A549 (cell line): ENCODE results near the gene ARFRP1. TPM values are rescaled to one million over a fixed set of nuclear protein-coding genes. Genes with fewer than 3 reads are reported as not detected.

Experiments
- ATAC-seq, 2 experiments: fragments of 200-7000 bp in 1 of 2; fragments of >200 bp in 1 of 2; cut with Nextera tagmentation in 1 of 2; cut with Tn5 transposase in 1 of 2; 3 replicates each; pipeline versions ENCODE4 v1.8.0 to v1.9.1; 2018 to 2020; ENCODE audit warnings: mild to moderate bottlenecking in 1 of 2, moderate library complexity in 1 of 2
- CTCF ChIA-PET: fragments of 300-600 bp; sonication (Branson Sonifier 250); formaldehyde crosslinking; extraction: SDS; loops from one replicate; lab custom pipeline; 2021; ENCODE audit warnings: antibody characterized with exemption, inconsistent platforms; lab: Yijun Ruan, JAX
- POLR2A ChIA-PET: fragments of 350-600 bp; formaldehyde crosslinking; extraction: SDS; loops from one replicate; lab custom pipeline; 2021; ENCODE audit warnings: antibody characterized with exemption, inconsistent platforms; lab: Yijun Ruan, JAX
- DNase-seq, 2 experiments: peaks; one replicate each; pipeline versions ENCODE4 v3.0.0 to v3.0.0-alpha.2; 2011 to 2016; ENCODE audit warnings: low read depth in 1 of 2, low spot score in 1 of 2
- FAIRE-seq: peaks from 2 replicates; lab custom pipeline; 2011; peaks lifted over from hg19 to GRCh38; lab: Jason Lieb, UNC
- H3K27ac ChIP-seq, 2 experiments: fragments of >200 bp; sonication (Bioruptor Twin); formaldehyde crosslinking; 3 replicates each; pipeline ENCODE4 v1.5.1; 2016 to 2017
- H3K4me1 ChIP-seq: fragments of >200 bp; sonication (Bioruptor Twin); formaldehyde crosslinking; 3 replicates; pipeline ENCODE4 v1.6.1; 2016
- H3K4me2 ChIP-seq: fragments of >200 bp; sonication (Bioruptor Twin); formaldehyde crosslinking; 3 replicates; pipeline ENCODE4 v1.6.1; 2016
- H3K4me3 ChIP-seq: fragments of >200 bp; sonication (Bioruptor Twin); formaldehyde crosslinking; 3 replicates; pipeline ENCODE4 v1.5.1; 2016
- H3K9me3 ChIP-seq: fragments of >200 bp; sonication (Bioruptor Twin); formaldehyde crosslinking; 3 replicates; pipeline ENCODE4 v1.6.1; 2016
- CBX8 ChIP-seq: fragments of 200-600 bp; sonication (generic); IDR thresholded peaks from 2 replicates; pipeline ENCODE4 v1.6.1; 2016
- CHD2 ChIP-seq: fragments of 150-350 bp; IDR thresholded peaks from 2 replicates; pipeline ENCODE4 v1.6.1; 2014; ENCODE audit warnings: low read length; ENCODE audit not compliant: partially characterized antibody
- EHMT2 ChIP-seq: fragments of 200-600 bp; sonication (generic); IDR thresholded peaks from 2 replicates; pipeline ENCODE4 v1.6.1; 2016; ENCODE audit warnings: antibody characterized with exemption, low read depth, mild to moderate bottlenecking, moderate library complexity
- FOSL2 ChIP-seq, 2 experiments: fragments of 450-650 bp in 1 of 2; fragments of >200 bp in 1 of 2; sonication (Bioruptor Twin) in 1 of 2; formaldehyde crosslinking; IDR thresholded peaks; 2 replicates each; pipeline versions ENCODE4 v1.5.0 to v1.6.1; 2016 to 2020; ENCODE audit warnings: mild to moderate bottlenecking in 1 of 2, moderate library complexity in 1 of 2
- GATA3 ChIP-seq: IDR thresholded peaks from 2 replicates; pipeline ENCODE4 v1.6.1; 2012; ENCODE audit warnings: borderline replicate concordance
- HDAC2 ChIP-seq: fragments of 200-600 bp; sonication (generic); IDR thresholded peaks from 2 replicates; pipeline ENCODE4 v1.6.1; 2016
- HEYL ChIP-seq: fragments of 250-450 bp; sonication (Bioruptor Pico); IDR thresholded peaks from 2 replicates; pipeline ENCODE4 v1.8.0; 2021; ENCODE audit warnings: mild to moderate bottlenecking, moderate library complexity
- HOXB5 ChIP-seq: fragments of 250-450 bp; sonication (Bioruptor Pico); IDR thresholded peaks from 2 replicates; pipeline ENCODE4 v1.5.0; 2020; ENCODE audit warnings: mild to moderate bottlenecking, moderate library complexity
- JUNB ChIP-seq: fragments of >200 bp; sonication (Bioruptor Twin); formaldehyde crosslinking; IDR thresholded peaks from 2 replicates; pipeline ENCODE4 v1.6.1; 2016
- MYC ChIP-seq: IDR thresholded peaks from 2 replicates; pipeline ENCODE4 v1.6.1; 2012; ENCODE audit warnings: mild to moderate bottlenecking, inconsistent platforms, low read length, improper control_type of control experiment, borderline replicate concordance
- NFE2L2 ChIP-seq: fragments of 150-350 bp; conservative IDR thresholded peaks from 2 replicates; pipeline ENCODE4 v1.6.1; 2014; ENCODE audit warnings: low read length
- PHF8 ChIP-seq: fragments of 200-600 bp; sonication (generic); IDR thresholded peaks from 2 replicates; pipeline ENCODE4 v1.6.1; 2016; ENCODE audit warnings: low read depth, mild to moderate bottlenecking, antibody characterized with exemption, moderate library complexity, borderline replicate concordance
- POLR2A ChIP-seq: IDR thresholded peaks from 2 replicates; pipeline ENCODE4 v1.6.1; 2012; ENCODE audit warnings: mild to moderate bottlenecking, low read length
- POLR2AphosphoS2 ChIP-seq: conservative IDR thresholded peaks from 2 replicates; pipeline ENCODE4 v1.6.1; 2012; ENCODE audit warnings: low read length, improper control_type of control experiment, inconsistent platforms
- RAD21 ChIP-seq, 2 experiments: fragments of >200 bp in 1 of 2; sonication (Bioruptor Twin) in 1 of 2; formaldehyde crosslinking in 1 of 2; IDR thresholded peaks in 1 of 2; conservative IDR thresholded peaks in 1 of 2; 2 replicates in 1 of 2; 3 replicates in 1 of 2; pipeline ENCODE4 v1.6.1; 2012 to 2018; ENCODE audit warnings: inconsistent platforms in 1 of 2
- RARB ChIP-seq: fragments of 250-450 bp; sonication (Bioruptor Pico); IDR thresholded peaks from 2 replicates; pipeline ENCODE4 v1.8.0; 2021; ENCODE audit warnings: mild to moderate bottlenecking, moderate library complexity
- RCOR1 ChIP-seq: fragments of 150-350 bp; IDR thresholded peaks from 2 replicates; pipeline ENCODE4 v1.6.1; 2014; ENCODE audit warnings: antibody characterized with exemption, low read length, low read depth
- RNF2 ChIP-seq: fragments of 200-600 bp; sonication (generic); IDR thresholded peaks from 2 replicates; pipeline ENCODE4 v1.6.1; 2016; ENCODE audit warnings: low read depth, mild to moderate bottlenecking, antibody characterized with exemption, moderate library complexity, borderline replicate concordance
- SMC3 ChIP-seq: fragments of >200 bp; sonication (Bioruptor Twin); formaldehyde crosslinking; IDR thresholded peaks from 3 replicates; pipeline ENCODE4 v1.6.1; 2018; ENCODE audit warnings: inconsistent platforms
- ZC3H11A ChIP-seq: fragments of 450-650 bp; IDR thresholded peaks from 2 replicates; pipeline ENCODE4 v1.6.1; 2014; ENCODE audit warnings: antibody characterized with exemption, mild to moderate bottlenecking
- ZSCAN20 ChIP-seq: fragments of 250-450 bp; sonication (Bioruptor Pico); IDR thresholded peaks from 2 replicates; pipeline ENCODE4 v1.8.0; 2022; ENCODE audit warnings: mild to moderate bottlenecking, moderate library complexity
- WGBS: methylation state at CpG from one replicate; pipeline ENCODE4 v1.1.6; 2017; ENCODE audit errors: missing lambda C conversion rate; 5-methylcytosine and 5-hydroxymethylcytosine counted together
- polyA plus RNA-seq, 4 experiments: library from polyadenylated mRNA; depleted of rRNA in 3 of 4; stranded (reverse); fragments of >200 nt; fragmentation: RNase III in 1 of 4; extraction: RNeasy Plus Mini Kit Qiagen cat#74134 plus additional on column Dnase treatment in 1 of 4; gene quantifications; 2 replicates in 3 of 4; 3 replicates in 1 of 4; pipeline ENCODE4 v1.2.3, GENCODE V29; 2011 to 2017
- TF ChIP-seq, protein P1 (sequence below): fragments of 250-450 bp; sonication (Bioruptor Pico); IDR thresholded peaks from 2 replicates; pipeline ENCODE4 v1.5.0; 2021; ENCODE audit warnings: mild to moderate bottlenecking, moderate library complexity, borderline replicate concordance
- TF ChIP-seq, protein P2 (sequence below): IDR thresholded peaks from 2 replicates; pipeline ENCODE4 v1.6.1; 2012; ENCODE audit warnings: low read depth, borderline replicate concordance
- TF ChIP-seq, protein P3 (sequence below): fragments of 250-450 bp; sonication (Bioruptor Pico); IDR thresholded peaks from 2 replicates; pipeline ENCODE4 v1.5.0; 2020; ENCODE audit warnings: low read depth, mild to moderate bottlenecking, moderate library complexity
- TF ChIP-seq, protein P4 (sequence below): IDR thresholded peaks from 2 replicates; pipeline ENCODE4 v1.6.1; 2012
- TF ChIP-seq, protein P5 (sequence below): fragments of 450-650 bp; IDR thresholded peaks from 2 replicates; pipeline ENCODE4 v1.6.1; 2014; ENCODE audit warnings: antibody characterized with exemption
- TF ChIP-seq, protein P6 (sequence below): IDR thresholded peaks from 2 replicates; pipeline ENCODE4 v1.6.1; 2012

The ARFRP1 gene
- polyA plus RNA-seq, 2 of the 4 experiments (the other 2 are of a cell fraction) = 25.1 to 29.7 TPM

DNA sequence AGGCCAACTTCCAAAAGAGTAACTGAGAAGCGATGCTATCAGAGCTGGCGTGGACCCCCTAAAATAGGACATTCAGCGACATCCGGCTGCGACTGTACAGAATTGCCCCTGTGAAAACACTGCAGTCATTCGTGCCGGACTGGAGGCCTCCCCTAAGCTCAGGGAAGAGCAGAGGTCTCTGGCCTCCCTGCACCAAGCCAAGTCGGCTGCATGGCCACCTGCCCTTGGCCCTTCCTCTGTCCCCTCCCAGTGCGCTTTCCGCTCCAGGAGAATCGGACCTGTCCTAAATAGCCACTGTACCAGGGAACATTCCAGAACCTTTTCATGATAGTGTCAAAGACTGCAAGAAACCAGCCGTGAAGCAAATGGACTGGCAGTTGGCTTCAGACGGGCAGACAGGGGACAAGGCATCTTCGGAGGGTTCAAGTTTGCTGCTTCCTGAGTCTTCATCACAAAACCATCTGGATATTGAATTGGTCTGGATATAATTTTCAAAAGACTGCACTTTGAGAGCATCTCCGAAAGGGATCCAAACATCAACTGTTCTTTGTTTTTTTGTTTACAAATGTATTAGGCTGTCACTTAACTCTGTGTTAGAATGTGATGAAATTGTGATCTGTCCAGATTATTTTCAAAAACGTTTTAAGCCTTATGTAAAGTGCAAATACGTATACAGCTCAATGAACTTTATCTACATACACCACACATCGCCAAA, 48.3 kb upstream of the ARFRP1 start:
- POLR2A ChIA-PET = no interaction called here
- no peaks in the 10 kb centered on the region for H3K4me1 ChIP-seq
- CTCF ChIA-PET = interaction anchor here (1.1 kb wide), 1 partner anchor 45 kb away, joined by 3 read pairs; no protein-coding TSS in a partner anchor
- TF ChIP-seq RNF2 (no peak), FOSL2 (IDR thresholded peaks at IDR 0.05) (no peak), FOSL2 (CRISPR knock-in tag; IDR thresholded peaks at IDR 0.05) (no peak), MYC (no peak), ZSCAN20 (CRISPR knock-in tag) (no peak), RCOR1 (no peak), JUNB (no peak), CHD2 (no peak), PHF8 (no peak)
- TF ChIP-seq, protein P1, sequence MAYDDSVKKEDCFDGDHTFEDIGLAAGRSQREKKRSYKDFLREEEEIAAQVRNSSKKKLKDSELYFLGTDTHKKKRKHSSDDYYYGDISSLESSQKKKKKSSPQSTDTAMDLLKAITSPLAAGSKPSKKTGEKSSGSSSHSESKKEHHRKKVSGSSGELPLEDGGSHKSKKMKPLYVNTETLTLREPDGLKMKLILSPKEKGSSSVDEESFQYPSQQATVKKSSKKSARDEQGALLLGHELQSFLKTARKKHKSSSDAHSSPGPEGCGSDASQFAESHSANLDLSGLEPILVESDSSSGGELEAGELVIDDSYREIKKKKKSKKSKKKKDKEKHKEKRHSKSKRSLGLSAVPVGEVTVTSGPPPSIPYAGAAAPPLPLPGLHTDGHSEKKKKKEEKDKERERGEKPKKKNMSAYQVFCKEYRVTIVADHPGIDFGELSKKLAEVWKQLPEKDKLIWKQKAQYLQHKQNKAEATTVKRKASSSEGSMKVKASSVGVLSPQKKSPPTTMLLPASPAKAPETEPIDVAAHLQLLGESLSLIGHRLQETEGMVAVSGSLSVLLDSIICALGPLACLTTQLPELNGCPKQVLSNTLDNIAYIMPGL = no peak
- WGBS = 71% methylated on average over 17 of the region's 18 CpGs
- no peak for FAIRE-seq
- H3K9me3 ChIP-seq = no peaks in the 10 kb centered on the region
- ATAC-seq = no peak
- no peak overlapping the region for H3K27ac ChIP-seq
- DNase-seq = no peak
- H3K4me3 ChIP-seq = no peak overlapping the region
- H3K4me2 ChIP-seq = no peak overlapping the region

DNA sequence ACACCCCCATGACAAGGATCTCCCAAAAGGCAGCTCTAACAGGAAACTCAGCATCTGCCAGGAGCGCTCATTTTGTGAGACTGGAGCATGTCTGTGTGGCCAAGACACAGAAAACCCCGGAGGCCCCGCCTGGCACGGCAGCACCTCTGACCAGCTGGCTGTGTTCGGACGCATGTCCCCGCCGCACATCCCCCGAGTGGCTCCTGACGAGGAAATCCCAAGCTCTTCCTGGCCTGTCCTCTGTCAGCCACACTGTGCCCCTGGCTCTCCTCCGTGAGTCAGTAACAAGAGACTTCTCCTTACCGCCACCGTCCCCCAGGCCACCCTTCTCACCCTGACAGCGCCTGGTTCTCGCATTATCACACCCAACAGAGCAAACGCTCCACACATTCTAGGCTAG, 46.2 kb upstream of the ARFRP1 start:
- POLR2A ChIA-PET = no interaction called here
- ATAC-seq = no peak
- 76% methylated on average over 16 of the region's 16 CpGs for WGBS

DNA sequence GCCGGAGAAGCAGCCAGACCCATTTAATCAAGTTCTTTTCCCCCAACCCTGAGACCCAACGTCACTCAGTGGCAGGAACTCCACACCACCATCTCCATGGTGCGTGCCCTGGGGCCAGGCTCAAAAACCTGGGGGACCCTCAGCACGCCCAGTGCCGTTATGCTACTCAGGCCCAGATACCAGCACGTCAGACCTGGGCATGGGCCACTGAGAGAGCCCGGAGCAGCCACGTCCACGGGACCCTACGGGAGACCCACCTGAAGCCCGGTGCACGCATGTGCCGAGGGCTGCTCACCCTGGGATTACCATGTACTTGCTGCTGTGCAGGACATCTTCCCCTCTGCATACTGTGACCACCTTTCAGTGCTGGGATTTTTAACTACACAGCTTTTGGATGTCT, 45.6 kb upstream of the ARFRP1 start:
- H3K9me3 ChIP-seq = no peaks in the 10 kb centered on the region
- H3K27ac ChIP-seq = no peak overlapping the region
- CTCF ChIA-PET = interaction anchor here (1.9 to 3.9 kb wide), 2 partner anchors 12 to 23 kb away, joined by 5 to 12 read pairs; no protein-coding TSS in a partner anchor
- WGBS = 83% methylated on average over 12 of the region's 13 CpGs
- ATAC-seq (no peak; a peak in 1 of 6 replicates), DNase-seq (no peak), FAIRE-seq (no peak)
- no peak overlapping the region for H3K4me2 ChIP-seq
- H3K4me1 ChIP-seq = no peaks in the 10 kb centered on the region
- no peak overlapping the region for H3K4me3 ChIP-seq
- POLR2A ChIA-PET = no interaction called here
- TF ChIP-seq, protein P2, sequence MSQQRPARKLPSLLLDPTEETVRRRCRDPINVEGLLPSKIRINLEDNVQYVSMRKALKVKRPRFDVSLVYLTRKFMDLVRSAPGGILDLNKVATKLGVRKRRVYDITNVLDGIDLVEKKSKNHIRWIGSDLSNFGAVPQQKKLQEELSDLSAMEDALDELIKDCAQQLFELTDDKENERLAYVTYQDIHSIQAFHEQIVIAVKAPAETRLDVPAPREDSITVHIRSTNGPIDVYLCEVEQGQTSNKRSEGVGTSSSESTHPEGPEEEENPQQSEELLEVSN = no peak
- TF ChIP-seq POLR2A = no peak
- TF ChIP-seq, protein P1 = no peak
- TF ChIP-seq CBX8 = no peak
- TF ChIP-seq RARB (CRISPR knock-in tag) = no peak
- no peak for TF ChIP-seq RAD21 (conservative IDR thresholded peaks at IDR 0.05 in 1 of 2, IDR thresholded peaks at IDR 0.05 in 1 of 2)
- TF ChIP-seq HEYL (CRISPR knock-in tag) = no peak
- TF ChIP-seq GATA3 = no peak
- no peak for TF ChIP-seq CHD2
- TF ChIP-seq, protein P3, sequence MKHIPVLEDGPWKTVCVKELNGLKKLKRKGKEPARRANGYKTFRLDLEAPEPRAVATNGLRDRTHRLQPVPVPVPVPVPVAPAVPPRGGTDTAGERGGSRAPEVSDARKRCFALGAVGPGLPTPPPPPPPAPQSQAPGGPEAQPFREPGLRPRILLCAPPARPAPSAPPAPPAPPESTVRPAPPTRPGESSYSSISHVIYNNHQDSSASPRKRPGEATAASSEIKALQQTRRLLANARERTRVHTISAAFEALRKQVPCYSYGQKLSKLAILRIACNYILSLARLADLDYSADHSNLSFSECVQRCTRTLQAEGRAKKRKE = no peak
- TF ChIP-seq, protein P4, sequence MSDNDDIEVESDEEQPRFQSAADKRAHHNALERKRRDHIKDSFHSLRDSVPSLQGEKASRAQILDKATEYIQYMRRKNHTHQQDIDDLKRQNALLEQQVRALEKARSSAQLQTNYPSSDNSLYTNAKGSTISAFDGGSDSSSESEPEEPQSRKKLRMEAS = no peak
- TF ChIP-seq MYC = no peak
- TF ChIP-seq EHMT2 = no peak
- TF ChIP-seq, protein P5, sequence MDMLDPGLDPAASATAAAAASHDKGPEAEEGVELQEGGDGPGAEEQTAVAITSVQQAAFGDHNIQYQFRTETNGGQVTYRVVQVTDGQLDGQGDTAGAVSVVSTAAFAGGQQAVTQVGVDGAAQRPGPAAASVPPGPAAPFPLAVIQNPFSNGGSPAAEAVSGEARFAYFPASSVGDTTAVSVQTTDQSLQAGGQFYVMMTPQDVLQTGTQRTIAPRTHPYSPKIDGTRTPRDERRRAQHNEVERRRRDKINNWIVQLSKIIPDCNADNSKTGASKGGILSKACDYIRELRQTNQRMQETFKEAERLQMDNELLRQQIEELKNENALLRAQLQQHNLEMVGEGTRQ = no peak
- TF ChIP-seq NFE2L2 = no peak

More for the DNA sequence above, 46.2 kb upstream of the ARFRP1 start:
- no peak for FAIRE-seq
- no peak overlapping the region for H3K27ac ChIP-seq
- H3K4me2 ChIP-seq = no peak overlapping the region
- no peaks in the 10 kb centered on the region for H3K9me3 ChIP-seq
- H3K4me3 ChIP-seq = no peak overlapping the region
- TF ChIP-seq PHF8 (no peak), ZC3H11A (no peak), RNF2 (no peak), HDAC2 (no peak), HOXB5 (CRISPR knock-in tag) (no peak), POLR2AphosphoS2 (no peak), SMC3 (no peak), RCOR1 (no peak)
- TF ChIP-seq, protein P6, sequence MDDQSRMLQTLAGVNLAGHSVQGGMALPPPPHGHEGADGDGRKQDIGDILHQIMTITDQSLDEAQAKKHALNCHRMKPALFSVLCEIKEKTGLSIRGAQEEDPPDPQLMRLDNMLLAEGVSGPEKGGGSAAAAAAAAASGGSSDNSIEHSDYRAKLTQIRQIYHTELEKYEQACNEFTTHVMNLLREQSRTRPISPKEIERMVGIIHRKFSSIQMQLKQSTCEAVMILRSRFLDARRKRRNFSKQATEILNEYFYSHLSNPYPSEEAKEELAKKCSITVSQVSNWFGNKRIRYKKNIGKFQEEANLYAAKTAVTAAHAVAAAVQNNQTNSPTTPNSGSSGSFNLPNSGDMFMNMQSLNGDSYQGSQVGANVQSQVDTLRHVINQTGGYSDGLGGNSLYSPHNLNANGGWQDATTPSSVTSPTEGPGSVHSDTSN = no peak
- no peaks in the 10 kb centered on the region for H3K4me1 ChIP-seq
- CTCF ChIA-PET = interaction anchor here (1.9 kb wide), 1 partner anchor 22 kb away, joined by 5 read pairs; no protein-coding TSS in a partner anchor
- DNase-seq = no peak
